Subcutaneous adipose tissue (tissue), 4 donors: ENCODE data around the gene NFRKB. TPM values are rescaled to one million over a fixed set of nuclear protein-coding genes. Genes with fewer than 3 reads are reported as not detected.

Experiments
- CTCF ChIP-seq: fragments of 450-650 bp; IDR thresholded peaks from one replicate; pipeline ENCODE4 v1.5.1; 2016; ENCODE audit warnings: low read depth, mild to moderate bottlenecking, control low read depth, antibody characterized with exemption, moderate library complexity
- total RNA-seq, 4 donors: library from RNA; depleted of rRNA; stranded (reverse); fragments of >200 nt; gene quantifications; one replicate each; pipeline ENCODE4 v1.1.0, GENCODE V29; 2016

Gene NFRKB
- total RNA-seq, 4 donors from 2014 or later = 15.0 to 37.7 (median 26.1) TPM

- TF ChIP-seq CTCF = no peak
Measured at GRCh38 chr11:129894278-129895125, 876 bp downstream of the NFRKB start.

GRCh38 chr11:129888451-129888850, 6.9 kb downstream of the NFRKB start:
- no peak for TF ChIP-seq CTCF

- no peak for TF ChIP-seq CTCF
Measured at GRCh38 chr11:129885381-129885780, 10.0 kb downstream of the NFRKB start.

- TF ChIP-seq CTCF = no peak
Measured at GRCh38 chr11:129884581-129884980, 10.8 kb downstream of the NFRKB start.

GRCh38 chr11:129881570-129882170, 13.7 kb downstream of the NFRKB start:
- no peak for TF ChIP-seq CTCF

- TF ChIP-seq CTCF = no peak
Measured at GRCh38 chr11:129880311-129880710, 15.1 kb downstream of the NFRKB start.

GRCh38 chr11:129871914-129872313, 23.5 kb downstream of the NFRKB start:
- no peak for TF ChIP-seq CTCF
